Activated CD4-positive, alpha-beta T cell treated with anti-CD3 and anti-CD28 coated beads for 24 hours (primary cell): ENCODE data around the gene SERPINA6.
"Not testable (repeated sequence)": the region's sequence is repeated elsewhere in the genome, so short reads cannot be mapped to it uniquely, and the experiment has no call there.

Source experiments
- DNase-seq, 2 donors: peaks; one replicate each; pipeline ENCODE4 v3.0.0-alpha.2; 2020; ENCODE audit warnings: low read depth in 2 of 2

SERPINA6 gene, protein sequence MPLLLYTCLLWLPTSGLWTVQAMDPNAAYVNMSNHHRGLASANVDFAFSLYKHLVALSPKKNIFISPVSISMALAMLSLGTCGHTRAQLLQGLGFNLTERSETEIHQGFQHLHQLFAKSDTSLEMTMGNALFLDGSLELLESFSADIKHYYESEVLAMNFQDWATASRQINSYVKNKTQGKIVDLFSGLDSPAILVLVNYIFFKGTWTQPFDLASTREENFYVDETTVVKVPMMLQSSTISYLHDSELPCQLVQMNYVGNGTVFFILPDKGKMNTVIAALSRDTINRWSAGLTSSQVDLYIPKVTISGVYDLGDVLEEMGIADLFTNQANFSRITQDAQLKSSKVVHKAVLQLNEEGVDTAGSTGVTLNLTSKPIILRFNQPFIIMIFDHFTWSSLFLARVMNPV

DNA sequence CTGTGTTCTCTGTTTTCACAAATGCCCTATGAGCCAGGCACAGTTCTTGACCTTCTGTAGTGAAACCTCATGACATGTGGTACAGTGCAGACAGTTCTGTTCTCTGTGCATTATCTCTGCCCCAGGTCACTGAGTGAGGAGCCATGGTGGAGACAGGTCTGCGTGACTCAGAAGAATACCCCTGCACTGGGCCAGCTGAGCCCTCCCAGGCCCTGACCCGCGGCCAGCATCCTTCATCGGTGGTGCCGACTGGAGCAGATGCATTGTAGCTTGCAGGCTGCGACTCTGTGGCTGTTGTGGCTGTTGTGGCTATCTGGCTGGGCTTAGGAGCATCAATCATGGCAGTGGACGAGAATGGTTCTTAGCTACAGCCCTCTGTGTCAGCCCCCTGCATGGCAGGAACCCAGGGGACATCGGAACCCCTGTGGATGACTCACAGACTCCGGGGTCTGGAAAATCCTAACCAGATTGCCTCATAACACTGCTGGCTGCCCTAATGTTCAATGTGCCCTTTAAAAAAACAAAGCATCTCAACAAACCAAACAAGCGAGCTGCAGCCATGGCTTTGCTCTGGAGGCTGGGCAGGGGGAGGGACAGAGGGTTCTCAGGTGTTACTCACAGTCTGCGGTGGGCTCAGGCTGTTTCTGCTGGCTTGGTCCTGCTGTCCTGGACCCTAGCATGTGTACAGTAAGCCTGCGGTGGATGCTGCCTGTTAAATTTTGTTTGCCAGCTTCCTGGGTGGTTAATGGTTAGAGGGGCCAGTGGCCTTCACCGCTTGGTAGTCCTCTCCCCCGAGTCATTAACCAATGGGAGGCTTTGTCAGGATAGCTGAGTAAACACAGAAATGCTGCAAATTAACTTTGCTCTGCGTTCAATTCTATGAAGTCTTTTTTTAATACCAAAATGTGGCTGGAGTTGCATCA is at the start of gene SERPINA6:
Gene SERPINA6 (minus strand): TSS at position 689 of the 923 bp plus-strand sequence. CDS start 8,688 bp downstream, outside the sequence.
- no peak for DNase-seq

DNA sequence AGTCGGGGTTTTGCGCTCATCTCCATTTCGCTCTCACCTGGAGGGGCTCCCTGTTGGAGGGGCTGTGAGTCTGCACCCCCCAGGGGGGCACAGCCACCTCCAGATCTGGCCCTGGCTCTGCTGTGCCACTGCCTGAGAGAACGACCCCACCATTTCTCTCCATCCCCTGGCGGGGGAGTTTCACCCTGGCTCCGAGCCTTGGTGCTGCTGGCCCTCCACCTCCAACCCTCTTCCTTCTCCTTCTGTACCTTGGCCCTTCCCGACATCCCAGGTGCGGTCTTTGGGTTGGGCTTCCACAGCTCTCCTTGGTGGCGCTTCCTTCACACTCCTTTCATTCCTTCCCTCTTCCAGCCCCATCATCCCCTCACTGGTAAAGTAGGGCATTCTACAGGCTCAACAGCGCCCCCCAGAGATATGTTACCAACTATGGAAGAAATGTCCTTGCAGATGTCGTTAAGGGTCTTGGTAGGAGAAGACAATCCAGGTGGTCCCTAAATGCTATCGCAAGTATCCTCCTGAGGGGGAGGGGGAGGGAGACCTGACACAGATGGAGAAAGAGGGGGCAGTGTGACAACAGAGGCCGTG is 49.0 kb upstream of the SERPINA6 start:
- DNase-seq = no peak

DNA sequence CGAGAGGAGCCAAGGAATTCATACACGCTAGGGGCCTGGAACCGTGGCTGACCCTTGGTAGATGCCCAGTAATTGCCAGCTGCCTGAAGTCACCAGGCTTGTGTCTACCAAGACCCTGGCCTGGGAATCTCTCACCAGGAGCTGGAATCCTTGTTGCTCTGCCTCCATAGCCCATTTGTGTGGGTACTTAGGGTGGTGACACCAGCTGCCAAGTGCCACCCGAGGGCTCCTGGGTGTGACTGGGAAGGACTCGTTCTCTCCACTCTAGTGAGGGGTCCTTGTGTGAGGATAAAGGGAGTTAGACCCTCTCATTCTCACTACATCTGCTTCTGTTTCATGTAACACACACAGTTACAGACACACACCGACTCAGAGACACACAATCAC is 47.4 kb upstream of the SERPINA6 start:
- no peak for DNase-seq

DNA sequence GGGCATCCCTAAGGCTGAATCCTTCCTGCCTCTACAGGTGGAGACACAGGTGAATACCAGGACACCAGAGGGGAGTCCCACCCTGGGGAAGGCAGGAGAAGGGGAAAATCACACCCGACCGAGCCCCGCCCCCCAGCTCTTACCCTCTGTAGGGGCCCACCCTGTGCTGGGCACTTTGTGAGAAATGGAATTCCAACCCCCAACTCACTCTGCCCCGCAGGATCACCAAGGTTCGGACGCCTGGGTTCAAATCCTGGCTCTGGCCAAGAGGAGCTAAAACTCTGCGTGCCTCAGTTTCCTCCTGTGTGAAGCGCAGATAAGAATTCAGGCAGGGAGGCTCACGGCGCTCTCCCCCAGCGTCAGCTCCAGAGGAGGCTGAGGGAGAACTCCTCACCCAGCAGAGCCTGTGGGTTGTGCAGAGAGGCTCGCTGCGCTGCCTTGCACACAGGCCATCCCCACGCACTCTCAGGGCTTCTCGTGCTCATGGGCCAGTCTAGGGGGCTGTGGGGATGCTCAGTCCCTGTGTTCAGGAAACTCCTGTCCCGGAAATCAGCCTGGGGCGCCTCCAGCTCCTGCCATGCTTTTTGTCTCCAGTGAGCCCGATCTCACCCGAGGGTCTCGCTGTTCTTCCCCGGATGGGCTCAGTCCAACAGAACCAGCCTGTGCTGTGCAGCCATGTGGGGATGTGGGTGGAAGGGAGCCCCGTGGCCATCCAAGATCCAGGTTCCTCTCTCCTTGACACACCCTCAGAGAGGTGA is 46.8 kb upstream of the SERPINA6 start:
- DNase-seq = not testable (repeated sequence)

DNA sequence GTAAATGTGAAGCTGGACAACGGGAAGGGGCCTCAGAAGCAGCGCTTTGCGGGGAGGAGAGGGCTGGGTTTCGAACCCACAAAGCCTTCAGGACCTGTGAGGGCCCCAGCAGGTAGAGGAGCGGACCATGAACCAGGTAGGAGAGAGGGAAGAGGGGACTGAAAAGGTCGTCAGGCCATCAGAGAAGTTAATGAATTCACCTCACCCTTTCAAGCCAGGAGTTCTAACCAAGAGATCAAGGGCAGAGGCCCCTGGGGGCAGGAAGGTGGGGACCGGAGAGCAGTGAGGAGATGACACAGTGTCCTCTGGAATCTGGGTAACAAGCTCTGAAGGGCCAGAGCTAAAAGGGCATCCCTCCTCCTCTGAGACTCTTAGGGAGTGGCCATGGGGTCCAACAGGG is 45.8 kb upstream of the SERPINA6 start:
- no peak for DNase-seq

DNA sequence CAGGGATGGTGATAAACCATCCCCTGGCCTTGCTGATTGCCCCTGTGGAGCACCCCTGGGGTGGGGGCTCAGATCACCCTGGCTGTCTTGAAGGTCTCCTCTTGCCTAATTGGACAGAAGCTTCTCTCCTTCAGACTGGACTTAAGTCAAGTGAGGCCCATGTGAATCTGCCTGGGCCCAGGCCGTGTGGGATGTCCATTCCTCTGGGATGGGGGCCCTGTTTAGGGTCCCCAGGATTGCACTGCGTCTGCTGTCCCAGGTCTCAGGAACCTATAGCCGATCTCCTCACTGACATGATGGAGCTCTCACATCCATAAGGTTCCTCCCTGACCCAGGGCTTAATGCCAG is 45.1 kb upstream of the SERPINA6 start:
- DNase-seq = no peak

DNA sequence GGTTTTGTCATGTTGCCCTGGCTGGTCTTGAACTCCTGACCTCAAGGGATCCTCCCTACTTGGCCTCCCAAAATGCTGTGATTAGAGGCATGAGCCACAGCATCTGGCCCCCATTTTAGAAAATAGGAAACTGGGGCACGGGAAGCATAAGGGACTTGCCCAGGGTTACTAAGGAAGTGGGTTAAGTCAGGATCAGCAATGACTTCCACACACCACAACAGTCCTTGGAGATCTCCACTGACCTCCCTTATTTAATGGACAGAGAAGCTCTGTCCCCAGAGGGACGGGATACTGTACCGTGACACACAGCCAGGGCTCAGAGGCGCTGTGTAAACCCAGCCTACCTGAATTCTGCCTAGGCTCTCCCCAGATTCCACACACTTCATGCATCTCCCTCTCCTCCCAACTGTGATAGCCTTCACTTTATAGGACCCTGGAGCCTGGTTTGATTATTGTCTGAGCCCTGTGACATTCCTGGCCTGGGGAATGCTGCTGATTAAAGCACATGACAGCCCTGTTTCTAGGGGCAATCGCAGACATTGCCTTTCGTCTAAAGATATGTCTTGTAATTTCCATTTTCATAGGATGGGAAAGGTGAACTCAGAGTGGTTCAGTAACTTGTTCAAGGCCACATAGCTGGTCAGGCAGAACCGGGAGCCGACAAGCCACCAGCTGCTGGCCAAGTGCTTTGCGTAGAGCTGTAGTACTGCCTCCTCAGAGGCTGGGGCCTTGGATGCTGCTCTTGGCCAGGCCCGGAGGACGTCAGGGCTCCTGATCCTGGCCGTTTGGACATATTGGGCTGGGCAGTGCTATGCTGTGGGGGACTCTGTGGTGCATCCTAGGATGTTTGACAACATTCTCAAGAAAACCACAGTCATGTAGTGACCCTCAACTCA is 44.5 kb upstream of the SERPINA6 start:
- no peak for DNase-seq

DNA sequence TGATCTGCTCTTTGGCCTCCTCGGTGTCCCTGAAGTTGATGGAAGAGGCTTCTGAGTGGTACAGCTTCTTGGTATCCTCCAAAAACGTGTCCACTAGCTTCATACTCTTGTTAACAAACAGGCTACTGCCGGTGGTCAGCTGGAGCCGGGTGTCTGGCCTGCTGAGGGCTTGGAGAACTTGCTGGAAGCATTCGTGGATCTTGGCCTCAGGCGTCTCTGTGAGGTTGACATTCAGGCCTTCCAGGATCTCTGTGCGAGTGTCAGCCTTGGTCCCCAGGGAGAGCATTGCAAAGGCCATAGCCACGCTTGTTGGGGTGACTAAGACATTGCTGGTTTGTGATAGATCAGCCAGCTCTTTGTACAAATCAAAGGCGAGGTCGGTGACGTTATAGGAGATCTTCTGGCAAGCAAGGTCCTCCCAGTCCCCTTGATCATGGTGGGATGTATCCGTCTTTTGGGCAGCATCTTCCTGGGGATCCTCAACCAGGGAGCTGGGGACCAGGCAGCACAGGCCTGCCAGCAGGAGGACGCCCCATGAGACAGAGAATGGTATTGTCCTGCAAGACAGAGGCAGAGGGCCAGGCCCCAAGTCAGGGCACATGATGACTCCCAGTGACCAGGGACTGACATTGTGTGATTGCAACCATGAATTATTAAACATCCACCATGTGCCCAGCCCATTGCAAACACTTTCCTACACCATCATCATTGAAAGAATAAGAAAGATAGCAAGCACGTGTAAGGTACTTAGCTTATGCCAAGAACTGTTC is 43.2 kb upstream of the SERPINA6 start, which contains the start of gene SERPINA2:
Gene SERPINA2 (minus strand): TSS at position 553 of the 770 bp plus-strand sequence.
- DNase-seq = no peak

DNA sequence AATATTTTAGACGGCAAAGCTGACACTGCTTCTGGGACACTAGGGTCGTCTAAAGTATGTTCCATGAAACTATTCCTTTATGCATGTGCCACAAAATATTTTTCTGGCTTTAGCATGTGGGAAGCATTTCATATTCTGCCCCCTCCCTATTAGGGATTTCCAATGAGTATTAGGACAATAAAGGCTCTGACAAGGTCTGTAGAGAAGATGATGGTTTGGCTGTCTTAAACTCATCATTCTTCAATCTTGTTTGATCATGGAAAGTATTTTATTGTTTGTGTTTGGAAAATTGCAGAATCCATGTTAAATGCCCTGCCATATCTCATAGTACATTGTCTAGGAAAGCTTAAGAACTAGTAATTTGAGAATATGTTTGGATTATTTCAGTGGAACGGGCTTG is 42.5 kb upstream of the SERPINA6 start:
- DNase-seq = no peak

DNA sequence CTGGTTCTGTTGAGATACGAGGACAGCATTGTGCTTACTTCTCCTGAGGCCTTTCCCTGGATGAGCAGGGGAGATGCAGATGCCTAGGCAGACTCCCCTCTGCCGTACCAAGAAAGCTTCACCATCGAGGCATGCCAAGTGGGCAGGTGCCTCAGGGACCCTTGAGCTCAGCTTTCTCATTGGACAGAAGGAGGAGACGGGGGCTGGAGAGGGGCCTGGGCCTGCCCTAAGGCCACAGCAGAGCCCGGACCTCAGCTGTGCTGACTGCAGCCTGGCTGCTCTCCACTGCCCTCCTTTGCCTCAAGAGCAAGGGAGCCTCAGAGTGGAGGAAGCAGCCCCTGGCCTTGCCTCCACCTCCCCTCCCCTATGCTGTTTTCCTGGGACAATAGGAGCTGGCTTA is 41.8 kb upstream of the SERPINA6 start:
- no peak for DNase-seq

DNA sequence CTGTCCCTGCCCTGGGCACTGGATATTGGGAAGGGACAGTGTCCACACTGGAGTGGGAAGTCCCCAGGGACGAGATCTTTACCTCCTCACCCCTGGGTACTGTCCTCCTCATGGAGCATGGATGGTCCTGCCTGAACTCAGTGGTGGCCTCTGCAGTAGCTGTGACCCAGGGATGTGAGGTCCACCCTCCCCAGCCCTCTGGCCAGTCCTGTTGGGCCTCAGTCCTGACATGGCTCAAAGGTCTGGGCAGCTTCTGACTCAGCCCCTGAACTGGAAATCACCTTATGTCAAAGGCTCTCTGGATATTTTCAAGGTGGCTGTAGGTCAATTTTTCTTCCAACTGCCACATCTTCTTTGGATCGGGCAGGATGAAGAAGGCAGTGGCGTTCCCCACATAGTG is 40.9 kb upstream of the SERPINA6 start:
- no peak for DNase-seq

DNA sequence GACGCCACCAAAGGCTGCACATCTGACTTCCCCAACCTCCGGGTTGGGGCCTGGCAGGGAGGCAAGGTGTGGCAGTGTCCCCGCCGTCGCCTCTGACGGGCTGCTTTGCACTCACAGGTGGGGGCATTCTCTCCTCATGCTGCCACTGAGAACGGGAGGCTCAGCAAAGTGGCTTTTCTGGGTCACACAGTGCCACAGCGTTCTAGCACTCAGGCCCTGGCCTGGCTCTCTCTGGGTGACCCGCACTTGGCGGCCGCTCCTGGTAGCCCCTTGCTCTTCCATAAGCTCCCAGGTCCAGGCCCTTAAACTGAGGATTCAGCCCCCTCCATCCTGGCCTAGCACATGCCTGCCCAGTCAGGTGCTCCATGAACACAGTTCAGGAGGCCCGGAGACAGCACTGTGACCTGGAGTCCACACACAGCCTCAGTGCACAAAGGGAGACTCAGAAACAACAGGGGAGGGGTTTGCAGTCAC is 40.1 kb upstream of the SERPINA6 start:
- DNase-seq = no peak

DNA sequence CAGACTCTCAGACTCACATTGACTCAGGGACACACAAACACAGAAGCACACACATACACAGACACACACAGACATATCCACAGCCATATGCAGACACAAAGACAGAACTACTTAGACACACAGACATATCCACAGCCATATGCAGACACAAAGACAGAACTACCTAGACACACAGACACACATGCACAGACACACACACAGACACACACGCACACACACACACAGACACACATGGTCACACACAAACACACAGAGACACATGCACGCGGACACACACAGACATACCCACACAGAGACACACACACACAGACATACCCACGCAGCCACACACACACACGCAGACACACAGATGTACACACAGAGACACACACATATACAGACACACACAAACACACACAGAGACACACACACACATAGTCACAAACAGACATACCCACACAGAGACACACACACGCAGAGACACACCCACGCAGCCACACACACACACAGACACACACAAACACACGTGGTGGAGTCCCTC is 39.5 kb upstream of the SERPINA6 start:
- DNase-seq = no peak

DNA sequence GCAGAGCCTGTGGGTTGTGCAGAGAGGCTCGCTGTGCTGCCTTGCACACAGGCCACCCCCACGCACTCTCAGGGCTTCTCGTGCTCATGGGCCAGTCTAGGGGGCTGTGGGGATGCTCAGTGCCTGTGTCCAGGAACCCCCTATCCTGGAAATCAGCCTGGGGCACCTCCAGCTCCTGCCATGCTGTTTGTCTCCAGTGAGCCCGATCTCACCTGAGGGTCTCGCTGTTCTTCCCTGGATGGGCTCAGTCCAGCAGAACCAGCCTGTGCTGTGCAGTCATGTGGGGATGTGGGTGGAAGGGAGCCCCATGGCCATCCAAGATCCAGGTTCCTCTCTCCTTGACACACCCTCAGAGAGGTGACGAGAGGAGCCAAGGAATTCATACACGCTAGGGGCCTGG is 38.5 kb upstream of the SERPINA6 start:
- DNase-seq = no peak

DNA sequence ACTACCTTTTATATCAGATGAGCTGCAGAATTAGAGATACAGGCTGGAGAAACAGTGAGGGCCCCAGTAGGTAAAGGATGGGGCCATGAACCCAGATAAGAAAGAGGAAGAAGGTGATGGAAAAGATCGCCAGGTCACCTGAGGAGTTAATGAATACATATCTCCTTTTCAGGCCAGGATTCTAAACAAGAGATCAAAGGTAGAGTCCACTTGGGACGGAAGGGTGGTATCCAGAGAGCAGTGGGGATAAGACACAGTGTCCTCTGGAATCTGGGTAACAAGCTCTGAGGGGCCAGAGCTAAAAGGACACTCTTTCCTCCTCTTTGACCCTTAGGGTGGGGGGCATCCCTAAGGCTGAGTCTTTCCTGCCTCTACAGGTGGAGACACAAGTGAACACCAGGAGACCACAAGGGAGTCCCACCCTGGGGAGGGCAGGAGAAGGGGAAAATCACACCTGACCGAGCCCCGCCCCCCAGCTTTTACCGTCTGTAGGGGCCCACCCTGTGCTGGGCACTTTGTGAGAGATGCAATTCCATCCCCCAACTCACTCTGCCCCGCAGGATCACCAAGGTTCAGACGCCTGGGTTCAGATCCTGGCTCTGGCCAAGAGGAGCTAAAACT is 37.9 kb upstream of the SERPINA6 start:
- no peak for DNase-seq

DNA sequence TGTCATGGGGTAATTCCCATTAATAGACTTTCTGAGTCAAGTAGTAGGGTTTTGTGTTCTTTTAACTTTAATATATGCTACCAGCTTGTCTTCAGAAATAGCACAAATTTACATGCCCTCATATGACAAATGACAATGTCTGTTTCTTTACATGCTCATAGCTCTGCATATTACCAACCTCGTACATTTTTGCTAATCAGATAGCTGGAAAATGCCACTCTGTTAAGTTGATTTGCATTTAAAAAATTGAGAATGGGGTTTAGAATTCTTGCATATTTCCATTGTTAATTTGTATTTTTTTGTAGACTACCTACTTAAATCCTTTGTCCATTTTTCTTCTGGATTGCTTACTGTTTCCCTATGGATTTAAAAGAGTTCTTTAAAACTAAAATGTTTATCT is 34.0 kb upstream of the SERPINA6 start:
- DNase-seq = no peak

DNA sequence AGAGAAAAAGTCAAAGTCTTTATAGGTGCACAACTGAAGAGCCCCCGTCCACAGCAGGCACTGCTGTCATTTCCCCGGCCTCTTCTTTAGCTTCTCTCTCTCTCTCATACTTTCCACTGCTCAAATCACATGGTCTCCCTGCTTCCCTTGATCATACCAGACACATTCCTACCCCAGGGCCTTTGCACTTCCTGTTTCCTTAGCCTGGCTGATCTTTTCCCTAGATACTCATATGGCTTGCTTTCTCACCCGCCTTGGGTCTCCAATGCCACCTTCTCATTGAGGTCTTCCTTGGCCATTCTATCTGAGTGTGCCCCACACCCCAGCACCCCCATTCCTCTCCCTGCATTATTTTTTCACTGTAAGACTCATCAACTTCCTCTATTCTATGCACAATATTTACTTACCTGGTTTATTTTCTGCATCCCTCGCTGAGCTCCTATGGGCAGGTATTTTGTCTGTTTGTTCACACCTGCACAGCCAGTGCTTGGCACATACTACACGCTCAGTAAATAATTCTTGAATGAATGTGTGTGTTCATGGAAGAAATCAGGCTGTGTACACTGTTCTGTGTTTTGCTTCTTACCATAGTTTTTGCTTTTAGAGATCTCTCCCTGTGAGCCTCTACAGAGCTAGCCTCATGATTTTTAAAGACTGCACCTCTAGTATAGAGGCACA is 33.4 kb upstream of the SERPINA6 start:
- no peak for DNase-seq

DNA sequence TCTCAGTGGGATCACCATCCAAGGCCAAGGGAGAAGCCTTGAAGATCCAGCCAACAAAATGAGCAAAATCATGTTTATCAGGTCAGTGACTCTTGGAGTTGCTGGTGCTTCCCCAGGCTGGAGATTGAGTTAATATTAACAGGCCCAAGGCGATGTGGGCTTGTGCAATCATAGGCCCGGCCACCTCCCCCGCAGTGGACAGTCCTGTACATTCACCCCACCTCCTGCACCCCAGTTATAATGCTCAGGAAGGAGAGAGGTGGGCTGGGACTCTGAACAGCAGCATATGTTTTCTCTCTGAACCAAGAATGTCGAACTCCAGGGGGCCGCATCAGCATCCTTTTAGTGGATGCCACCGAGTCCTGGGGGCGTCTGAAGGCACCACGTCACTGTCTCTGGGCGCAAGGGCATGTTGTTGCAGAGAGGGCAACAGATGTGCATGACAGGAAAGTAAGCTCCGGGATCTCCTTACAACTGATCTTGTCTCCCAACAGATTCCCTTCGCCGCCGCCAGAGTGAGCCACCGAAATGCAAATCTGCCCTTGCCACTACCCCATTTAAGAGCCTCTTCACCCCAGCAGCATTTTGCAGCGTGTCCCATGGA is 32.2 kb upstream of the SERPINA6 start:
- DNase-seq = no peak
